ENCODE data around the gene CCDC117. TPM values are rescaled to one million over a fixed set of nuclear protein-coding genes. Genes with fewer than 3 reads are reported as not detected.

The CCDC117 gene
- polyA plus RNA-seq, 1 donor (not counting 4 experiments of a cell fraction or from before 2014, with no cell fraction given), result 8.8 TPM

GRCh38 chr22:28800308-28801041, 28.0 kb downstream of the CCDC117 start, which contains the start of gene XBP1:
Gene XBP1 (minus strand): TSS chr22:28800569.
- DNase-seq (ENCODE audit: low read depth, low spot score), result no peak
- no peaks in the 10 kb centered on the region for H3K9me1 ChIP-seq (ENCODE audit: control insufficient read depth, extremely low read depth, insufficient read depth, low read length)
- peak within 1 kb of the TSS; percentile 100 for H3K9ac ChIP-seq (ENCODE audit: control insufficient read depth, extremely low read depth, insufficient read depth, low read length)
- H3K27ac ChIP-seq (ENCODE audit: control insufficient read depth, insufficient read depth, low read length), result peak within 1 kb of the TSS; percentile 99
- H4K20me1 ChIP-seq (ENCODE audit: control insufficient read depth, extremely low read depth, insufficient read depth, low read length), result peaks cover 12% of the 10 kb centered on the region
- peaks cover 46% of the 10 kb centered on the region for H3K79me2 ChIP-seq (ENCODE audit: control insufficient read depth, insufficient read depth, low read length)
- H3K4me3 ChIP-seq (ENCODE audit: control insufficient read depth in 2 of 3, extremely low read depth in 1 of 3, insufficient read depth in 2 of 3, low read depth in 1 of 3, low read length in 3 of 3), result peak within 1 kb of the TSS; percentile 81 to 98 (median 97)
- peak within 1 kb of the TSS; percentile 96 for H3K4me2 ChIP-seq (ENCODE audit: control insufficient read depth, extremely low read depth, insufficient read depth, low read depth, low read length)
- dilution Hi-C loops (cut with MboI; ENCODE audit: extremely low pct_ligation_motif_present, low sequenced_read_pairs), result no loop called here
- no peaks in the 10 kb centered on the region for H3K9me3 ChIP-seq (ENCODE audit: control insufficient read depth, low read depth, low read length)
- no peak for FAIRE-seq
- peak within 1 kb of the TSS; percentile 84 for H2AFZ ChIP-seq (ENCODE audit: control insufficient read depth, low read length)
- TF ChIP-seq CTCF (optimal IDR thresholded peaks at IDR 0.05 in 1 of 3, IDR thresholded peaks at IDR 0.05 in 1 of 3, conservative IDR thresholded peaks at IDR 0.05 in 1 of 3; ENCODE audit: extremely low read depth in 1 of 3, insufficient read depth in 2 of 3, low read length in 3 of 3) (no peak), EZH2 (IDR thresholded peaks at IDR 0.05; ENCODE audit: low read length) (no peak)
- H3K36me3 ChIP-seq (ENCODE audit: control insufficient read depth in 2 of 2, extremely low read depth in 1 of 2, insufficient read depth in 2 of 2, low read length in 2 of 2), result peaks cover 11 to 24% of the 10 kb centered on the region in 2 experiments
- H3K27me3 ChIP-seq (ENCODE audit: control insufficient read depth, extremely low read depth, insufficient read depth, low read length), result no peaks in the 10 kb centered on the region
- H3K4me1 ChIP-seq (ENCODE audit: control insufficient read depth, extremely low read depth, insufficient read depth, low read length), result peaks cover 19% of the 10 kb centered on the region

DNA sequence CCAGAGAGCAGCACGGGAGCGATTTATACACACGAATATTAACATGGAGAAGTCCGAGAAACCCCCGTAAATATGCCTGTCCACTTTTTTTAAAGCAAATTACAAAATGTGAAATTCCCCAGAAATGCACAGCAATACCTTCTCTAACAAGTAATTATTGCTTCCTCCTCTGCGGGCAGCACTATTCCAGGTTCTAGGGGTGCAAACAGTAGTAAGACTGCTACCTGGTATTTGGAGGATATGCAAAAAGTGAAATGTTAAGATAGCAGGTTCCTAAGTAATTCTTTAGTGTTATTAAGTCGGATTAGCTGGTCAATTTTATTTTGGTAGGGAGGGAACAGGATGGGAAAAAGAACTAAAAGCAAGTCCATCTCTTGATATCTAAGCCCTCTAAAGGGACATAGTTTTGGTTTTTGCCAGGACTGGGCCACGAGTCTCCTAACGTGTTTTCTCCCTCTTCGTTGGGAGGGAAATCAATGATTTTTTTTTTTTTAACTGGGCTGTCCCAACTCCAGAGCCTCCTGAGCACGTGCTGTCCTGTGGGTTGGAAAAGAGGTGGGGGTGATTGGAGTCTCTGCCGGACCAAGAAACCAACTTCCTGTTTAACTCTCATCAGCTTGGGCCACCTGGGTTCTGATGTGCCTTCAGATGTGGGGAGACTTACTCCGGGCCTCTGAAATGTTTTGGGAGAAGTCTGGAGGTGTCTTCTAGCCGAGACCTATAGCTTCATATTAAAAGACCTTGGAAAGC, 29.5 kb downstream of the CCDC117 start:
- Histone ChIP-seq H3K79me2 (ENCODE audit: control insufficient read depth, insufficient read depth, low read length) (peaks cover 32% of the 10 kb centered on the region), H3K27me3 (ENCODE audit: control insufficient read depth, extremely low read depth, insufficient read depth, low read length) (no peaks in the 10 kb centered on the region), H3K36me3 (ENCODE audit: control insufficient read depth in 2 of 2, extremely low read depth in 1 of 2, insufficient read depth in 2 of 2, low read length in 2 of 2) (peaks cover 4 to 9% of the 10 kb centered on the region in 2 experiments), H3K4me2 (ENCODE audit: control insufficient read depth, extremely low read depth, insufficient read depth, low read depth, low read length) (peak overlapping the region; percentile 86), H2AFZ (ENCODE audit: control insufficient read depth, low read length) (peak overlapping the region; percentile 30), H3K4me3 (ENCODE audit: control insufficient read depth in 2 of 3, extremely low read depth in 1 of 3, insufficient read depth in 2 of 3, low read depth in 1 of 3, low read length in 3 of 3) (peak overlapping the region in 2 of 3 experiments; percentile 14 to 29), H3K9me3 (ENCODE audit: control insufficient read depth, low read depth, low read length) (no peaks in the 10 kb centered on the region), H3K9ac (ENCODE audit: control insufficient read depth, extremely low read depth, insufficient read depth, low read length) (peak overlapping the region; percentile 56), H3K4me1 (ENCODE audit: control insufficient read depth, extremely low read depth, insufficient read depth, low read length) (peaks cover 19% of the 10 kb centered on the region), H4K20me1 (ENCODE audit: control insufficient read depth, extremely low read depth, insufficient read depth, low read length) (peaks cover 3% of the 10 kb centered on the region), H3K27ac (ENCODE audit: control insufficient read depth, insufficient read depth, low read length) (peak overlapping the region; percentile 36), H3K9me1 (ENCODE audit: control insufficient read depth, extremely low read depth, insufficient read depth, low read length) (no peaks in the 10 kb centered on the region)
- no peak for DNase-seq (ENCODE audit: low read depth, low spot score)
- FAIRE-seq, result no peak
- dilution Hi-C loops (cut with MboI; ENCODE audit: extremely low pct_ligation_motif_present, low sequenced_read_pairs), result no loop called here
- TF ChIP-seq EZH2 (IDR thresholded peaks at IDR 0.05; ENCODE audit: low read length), result no peak
- no peak for TF ChIP-seq CTCF (optimal IDR thresholded peaks at IDR 0.05 in 1 of 3, IDR thresholded peaks at IDR 0.05 in 1 of 3, conservative IDR thresholded peaks at IDR 0.05 in 1 of 3; ENCODE audit: extremely low read depth in 1 of 3, insufficient read depth in 2 of 3, low read length in 3 of 3)

Data from keratinocyte (primary cell).